Neural cell (in vitro differentiated cells): Measurements from ENCODE around the gene TMEM80.

ENCODE experiments used
- EP300 ChIP-seq: fragments of 450-650 bp; conservative IDR thresholded peaks from 2 replicates; pipeline ENCODE4 v1.6.1; 2014; ENCODE audit warnings: antibody characterized with exemption, mild to moderate bottlenecking, moderate library complexity; ENCODE audit not compliant: poor library complexity, severe bottlenecking
- RAD21 ChIP-seq: fragments of 450-650 bp; conservative IDR thresholded peaks from 2 replicates; pipeline ENCODE4 v1.6.1; 2014; ENCODE audit warnings: antibody characterized with exemption, mild to moderate bottlenecking, moderate library complexity
- SMC3 ChIP-seq: fragments of 450-650 bp; conservative IDR thresholded peaks from 2 replicates; pipeline ENCODE4 v1.6.1; 2014; ENCODE audit warnings: antibody characterized with exemption, mild to moderate bottlenecking, moderate library complexity; ENCODE audit not compliant: poor library complexity
- TAF1 ChIP-seq: IDR thresholded peaks from 2 replicates; pipeline ENCODE4 v1.6.1; 2012; ENCODE audit warnings: low read depth
- TF ChIP-seq, protein P1 (sequence below): fragments of 450-650 bp; IDR thresholded peaks from 2 replicates; pipeline ENCODE4 v1.5.1; 2014; ENCODE audit warnings: antibody characterized with exemption, mild to moderate bottlenecking, moderate library complexity; ENCODE audit not compliant: poor library complexity, severe bottlenecking
- TF ChIP-seq, protein P2 (sequence below): IDR thresholded peaks from 2 replicates; pipeline ENCODE4 v1.6.1; 2012; ENCODE audit warnings: borderline replicate concordance

DNA sequence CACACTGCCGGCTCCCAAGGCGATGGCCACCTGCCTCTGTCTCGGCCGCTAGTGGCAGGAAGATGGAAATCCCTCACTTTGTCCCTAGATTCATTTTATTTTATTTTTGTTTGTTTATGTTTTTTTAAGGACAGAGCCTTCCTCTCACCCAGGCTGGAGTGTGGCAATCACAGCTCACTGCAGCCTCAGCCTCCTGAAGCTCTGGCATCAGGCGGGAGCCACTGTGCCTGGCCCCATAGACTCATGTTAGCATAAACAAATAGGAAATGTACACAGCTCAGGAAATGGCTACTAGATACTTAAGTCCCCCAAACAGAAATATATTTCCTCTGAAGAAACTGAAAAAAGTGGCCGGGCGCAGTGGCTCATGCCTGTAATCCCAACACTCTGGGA, 3.5 kb downstream of the TMEM80 start:
- TF ChIP-seq, protein P1, sequence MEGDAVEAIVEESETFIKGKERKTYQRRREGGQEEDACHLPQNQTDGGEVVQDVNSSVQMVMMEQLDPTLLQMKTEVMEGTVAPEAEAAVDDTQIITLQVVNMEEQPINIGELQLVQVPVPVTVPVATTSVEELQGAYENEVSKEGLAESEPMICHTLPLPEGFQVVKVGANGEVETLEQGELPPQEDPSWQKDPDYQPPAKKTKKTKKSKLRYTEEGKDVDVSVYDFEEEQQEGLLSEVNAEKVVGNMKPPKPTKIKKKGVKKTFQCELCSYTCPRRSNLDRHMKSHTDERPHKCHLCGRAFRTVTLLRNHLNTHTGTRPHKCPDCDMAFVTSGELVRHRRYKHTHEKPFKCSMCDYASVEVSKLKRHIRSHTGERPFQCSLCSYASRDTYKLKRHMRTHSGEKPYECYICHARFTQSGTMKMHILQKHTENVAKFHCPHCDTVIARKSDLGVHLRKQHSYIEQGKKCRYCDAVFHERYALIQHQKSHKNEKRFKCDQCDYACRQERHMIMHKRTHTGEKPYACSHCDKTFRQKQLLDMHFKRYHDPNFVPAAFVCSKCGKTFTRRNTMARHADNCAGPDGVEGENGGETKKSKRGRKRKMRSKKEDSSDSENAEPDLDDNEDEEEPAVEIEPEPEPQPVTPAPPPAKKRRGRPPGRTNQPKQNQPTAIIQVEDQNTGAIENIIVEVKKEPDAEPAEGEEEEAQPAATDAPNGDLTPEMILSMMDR = no peak
- TF ChIP-seq, protein P2, sequence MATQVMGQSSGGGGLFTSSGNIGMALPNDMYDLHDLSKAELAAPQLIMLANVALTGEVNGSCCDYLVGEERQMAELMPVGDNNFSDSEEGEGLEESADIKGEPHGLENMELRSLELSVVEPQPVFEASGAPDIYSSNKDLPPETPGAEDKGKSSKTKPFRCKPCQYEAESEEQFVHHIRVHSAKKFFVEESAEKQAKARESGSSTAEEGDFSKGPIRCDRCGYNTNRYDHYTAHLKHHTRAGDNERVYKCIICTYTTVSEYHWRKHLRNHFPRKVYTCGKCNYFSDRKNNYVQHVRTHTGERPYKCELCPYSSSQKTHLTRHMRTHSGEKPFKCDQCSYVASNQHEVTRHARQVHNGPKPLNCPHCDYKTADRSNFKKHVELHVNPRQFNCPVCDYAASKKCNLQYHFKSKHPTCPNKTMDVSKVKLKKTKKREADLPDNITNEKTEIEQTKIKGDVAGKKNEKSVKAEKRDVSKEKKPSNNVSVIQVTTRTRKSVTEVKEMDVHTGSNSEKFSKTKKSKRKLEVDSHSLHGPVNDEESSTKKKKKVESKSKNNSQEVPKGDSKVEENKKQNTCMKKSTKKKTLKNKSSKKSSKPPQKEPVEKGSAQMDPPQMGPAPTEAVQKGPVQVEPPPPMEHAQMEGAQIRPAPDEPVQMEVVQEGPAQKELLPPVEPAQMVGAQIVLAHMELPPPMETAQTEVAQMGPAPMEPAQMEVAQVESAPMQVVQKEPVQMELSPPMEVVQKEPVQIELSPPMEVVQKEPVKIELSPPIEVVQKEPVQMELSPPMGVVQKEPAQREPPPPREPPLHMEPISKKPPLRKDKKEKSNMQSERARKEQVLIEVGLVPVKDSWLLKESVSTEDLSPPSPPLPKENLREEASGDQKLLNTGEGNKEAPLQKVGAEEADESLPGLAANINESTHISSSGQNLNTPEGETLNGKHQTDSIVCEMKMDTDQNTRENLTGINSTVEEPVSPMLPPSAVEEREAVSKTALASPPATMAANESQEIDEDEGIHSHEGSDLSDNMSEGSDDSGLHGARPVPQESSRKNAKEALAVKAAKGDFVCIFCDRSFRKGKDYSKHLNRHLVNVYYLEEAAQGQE = no peak
- TF ChIP-seq RAD21 (no peak), EP300 (no peak), SMC3 (no peak), TAF1 (no peak)
